HFFc6 (cell line): ENCODE measurements around the gene RNU6-1. TPM values are rescaled to one million over a fixed set of nuclear protein-coding genes. Genes with fewer than 3 reads are reported as not detected.

ENCODE experiments used
- DNase-seq: peaks from one replicate; pipeline ENCODE4 v3.0.0-alpha.2; 2018
- H3K27ac Mint-ChIP-seq: 2 replicates; pipeline ENCODE4 v1.8.0; 2020; ENCODE audit warnings: mild to moderate bottlenecking, mixed read lengths
- H3K27me3 Mint-ChIP-seq: 2 replicates; pipeline ENCODE4 v1.8.0; 2021; ENCODE audit warnings: mild to moderate bottlenecking, moderate library complexity, mixed read lengths; ENCODE audit not compliant: insufficient read depth
- H3K36me3 Mint-ChIP-seq: 2 replicates; pipeline ENCODE4 v1.8.0; 2021; ENCODE audit warnings: low read depth, mixed read lengths
- H3K4me1 Mint-ChIP-seq: 2 replicates; pipeline ENCODE4 v1.8.0; 2020; ENCODE audit warnings: low read depth, mixed read lengths
- H3K4me3 Mint-ChIP-seq: 2 replicates; pipeline ENCODE4 v1.8.0; 2020; ENCODE audit warnings: mild to moderate bottlenecking, moderate library complexity, mixed read lengths
- H3K9me3 Mint-ChIP-seq: 2 replicates; pipeline ENCODE4 v1.8.0; 2020; ENCODE audit warnings: mild to moderate bottlenecking, mixed read lengths
- total RNA-seq, 6 experiments: library from RNA; stranded (reverse); fragmentation: NEBNext Ultra II Directional; extraction: Animal tissue kit (Norgen Biotek cat#: 25700); gene quantifications; 2 replicates in 1 of 6; 3 replicates in 5 of 6; pipeline ENCODE4 v1.2.3, GENCODE V29; 2021
- TF ChIP-seq, protein P1 (sequence below): fragments of 200-600 bp; sonication (generic); IDR thresholded peaks from 2 replicates; pipeline ENCODE4 v1.5.0; 2021; ENCODE audit warnings: antibody characterized with exemption, mild to moderate bottlenecking

The RNU6-1 gene
- total RNA-seq, 6 experiments from 2014 or later: not detected

GRCh38 chr15:67878712-67879206 is 38.9 kb upstream of the RNU6-1 start:
- no peak for DNase-seq
- H3K9me3 Mint-ChIP-seq: peaks cover 3% of the 10 kb centered on the region
- no peak overlapping the region for H3K27ac Mint-ChIP-seq
- TF ChIP-seq, protein P1, sequence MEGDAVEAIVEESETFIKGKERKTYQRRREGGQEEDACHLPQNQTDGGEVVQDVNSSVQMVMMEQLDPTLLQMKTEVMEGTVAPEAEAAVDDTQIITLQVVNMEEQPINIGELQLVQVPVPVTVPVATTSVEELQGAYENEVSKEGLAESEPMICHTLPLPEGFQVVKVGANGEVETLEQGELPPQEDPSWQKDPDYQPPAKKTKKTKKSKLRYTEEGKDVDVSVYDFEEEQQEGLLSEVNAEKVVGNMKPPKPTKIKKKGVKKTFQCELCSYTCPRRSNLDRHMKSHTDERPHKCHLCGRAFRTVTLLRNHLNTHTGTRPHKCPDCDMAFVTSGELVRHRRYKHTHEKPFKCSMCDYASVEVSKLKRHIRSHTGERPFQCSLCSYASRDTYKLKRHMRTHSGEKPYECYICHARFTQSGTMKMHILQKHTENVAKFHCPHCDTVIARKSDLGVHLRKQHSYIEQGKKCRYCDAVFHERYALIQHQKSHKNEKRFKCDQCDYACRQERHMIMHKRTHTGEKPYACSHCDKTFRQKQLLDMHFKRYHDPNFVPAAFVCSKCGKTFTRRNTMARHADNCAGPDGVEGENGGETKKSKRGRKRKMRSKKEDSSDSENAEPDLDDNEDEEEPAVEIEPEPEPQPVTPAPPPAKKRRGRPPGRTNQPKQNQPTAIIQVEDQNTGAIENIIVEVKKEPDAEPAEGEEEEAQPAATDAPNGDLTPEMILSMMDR: no peak
- no peak overlapping the region for H3K4me3 Mint-ChIP-seq
- 0 out of 2 replicates have a peak, but pooled peaks cover 3% of the 10 kb centered on the region for H3K36me3 Mint-ChIP-seq
- peaks cover 12% of the 10 kb centered on the region for H3K4me1 Mint-ChIP-seq
- H3K27me3 Mint-ChIP-seq: peaks cover 10% of the 10 kb centered on the region

GRCh38 chr15:67873777-67874176 is 33.9 kb upstream of the RNU6-1 start:
- Mint-ChIP-seq H3K4me1 (no peaks in the 10 kb centered on the region), H3K9me3 (peaks cover 14% of the 10 kb centered on the region), H3K36me3 (peaks cover 16% of the 10 kb centered on the region), H3K27ac (no peak overlapping the region), H3K4me3 (no peak overlapping the region), H3K27me3 (peaks cover 12% of the 10 kb centered on the region)
- no peak for DNase-seq
- TF ChIP-seq, protein P1: no peak

DNA sequence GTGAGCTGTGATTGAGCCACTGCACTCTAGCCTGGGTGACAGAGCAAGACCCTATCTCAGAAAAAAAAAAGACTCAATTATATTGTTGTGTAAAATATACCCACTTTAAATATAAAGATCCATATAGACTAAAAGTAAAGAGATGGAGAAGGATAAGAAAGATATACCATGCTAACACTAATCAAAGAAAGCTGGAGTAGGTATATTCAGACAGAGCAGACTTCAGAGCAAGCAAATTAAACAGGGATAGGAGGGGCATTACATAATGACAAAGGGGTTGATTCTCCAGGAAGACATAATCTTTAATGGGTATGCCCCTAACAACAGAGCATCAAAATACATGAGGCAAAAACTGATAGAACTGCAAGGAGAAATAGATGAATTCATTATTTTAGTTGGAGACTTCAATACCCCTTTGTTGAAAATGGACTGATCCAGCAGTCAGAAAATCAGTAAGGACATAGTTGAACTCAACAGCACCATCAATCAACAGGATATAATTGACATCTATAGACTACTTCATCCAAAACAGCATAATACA is 31.1 kb upstream of the RNU6-1 start:
- Mint-ChIP-seq H3K4me1 (no peaks in the 10 kb centered on the region), H3K9me3 (peaks cover 14% of the 10 kb centered on the region), H3K27ac (no peak overlapping the region), H3K36me3 (peaks cover 16% of the 10 kb centered on the region), H3K27me3 (peaks cover 12% of the 10 kb centered on the region), H3K4me3 (no peak overlapping the region)
- TF ChIP-seq, protein P1: no peak
- DNase-seq: no peak

DNA sequence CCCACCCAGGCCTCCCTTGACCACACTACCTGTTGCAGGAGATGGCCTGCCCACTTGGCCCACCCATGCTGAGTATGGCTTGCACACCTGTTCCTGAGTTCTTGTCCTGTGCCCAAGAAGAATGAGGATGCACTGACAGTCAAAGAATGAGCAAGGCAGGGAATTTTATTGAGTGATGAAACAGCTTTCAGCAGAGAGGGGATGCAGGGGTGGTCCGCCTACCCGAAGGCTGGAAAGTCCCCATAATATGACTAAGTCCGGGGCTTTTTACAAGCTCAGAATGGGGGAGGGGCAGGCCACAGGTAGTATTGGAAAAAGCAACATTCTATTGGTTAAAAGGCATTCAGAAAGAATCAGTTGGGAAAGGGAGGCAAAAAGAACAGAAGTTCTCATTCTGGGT is 29.9 kb upstream of the RNU6-1 start:
- peaks cover 5% of the 10 kb centered on the region; the same call in 1 of the 2 replicates for H3K4me1 Mint-ChIP-seq
- peaks cover 14% of the 10 kb centered on the region for H3K9me3 Mint-ChIP-seq
- no peak for DNase-seq
- H3K36me3 Mint-ChIP-seq: peaks cover 16% of the 10 kb centered on the region
- TF ChIP-seq, protein P1: no peak
- H3K4me3 Mint-ChIP-seq: no peak overlapping the region
- no peak overlapping the region for H3K27ac Mint-ChIP-seq
- peaks cover 14% of the 10 kb centered on the region for H3K27me3 Mint-ChIP-seq

- H3K4me3 Mint-ChIP-seq: no peak overlapping the region
- TF ChIP-seq, protein P1: no peak
Observed at GRCh38 chr15:67865766-67866165, 25.9 kb upstream of the RNU6-1 start.

More at GRCh38 chr15:67865766-67866165, 25.9 kb upstream of the RNU6-1 start:
- H3K9me3 Mint-ChIP-seq: peaks cover 9% of the 10 kb centered on the region; the same call in 1 of the 2 replicates
- H3K27ac Mint-ChIP-seq: no peak overlapping the region
- no peak for DNase-seq
- H3K4me1 Mint-ChIP-seq: peaks cover 12% of the 10 kb centered on the region
- H3K27me3 Mint-ChIP-seq: peaks cover 7% of the 10 kb centered on the region
- peaks cover 10% of the 10 kb centered on the region for H3K36me3 Mint-ChIP-seq
